ENCODE results near the gene MAGI2.
A peak's percentile ranks its signal among the peaks of the same experiment; 100 is the strongest.

Gene MAGI2

GRCh38 chr7:79257959-79258358 is 195.5 kb downstream of the MAGI2 start:
- no peaks in the 10 kb centered on the region for H3K4me1 ChIP-seq (ENCODE audit: control insufficient read depth, insufficient read depth, low read length)
- no peaks in the 10 kb centered on the region for H3K36me3 ChIP-seq (ENCODE audit: control insufficient read depth, insufficient read depth, low read length, severe bottlenecking)
- H3K4me3 ChIP-seq (ENCODE audit: low read length) = no peak overlapping the region
- H3K9me3 ChIP-seq (ENCODE audit: control insufficient read depth, low read length) = no peaks in the 10 kb centered on the region
- no peak for DNase-seq (ENCODE audit: low read depth)
- no peaks in the 10 kb centered on the region for H3K27me3 ChIP-seq (replicated peaks; ENCODE audit: control insufficient read depth, insufficient read depth, low read length)
- no peak overlapping the region for H3K9ac ChIP-seq (ENCODE audit: low read length)

GRCh38 chr7:79245623-79246249 is 207.7 kb downstream of the MAGI2 start:
- Histone ChIP-seq H3K9ac (ENCODE audit: low read length) (no peak overlapping the region), H3K4me1 (ENCODE audit: control insufficient read depth, insufficient read depth, low read length) (peaks cover 9% of the 10 kb centered on the region)
- DNase-seq (ENCODE audit: low read depth) = no peak

GRCh38 chr7:79244482-79244881 is 209.0 kb downstream of the MAGI2 start:
- no peaks in the 10 kb centered on the region for H3K27me3 ChIP-seq (replicated peaks; ENCODE audit: control insufficient read depth, insufficient read depth, low read length)
- no peak for DNase-seq (ENCODE audit: low read depth)
- H3K9me3 ChIP-seq (ENCODE audit: control insufficient read depth, low read length) = no peaks in the 10 kb centered on the region
- no peak overlapping the region for H3K4me3 ChIP-seq (ENCODE audit: low read length)
- H3K4me1 ChIP-seq (ENCODE audit: control insufficient read depth, insufficient read depth, low read length) = peaks cover 9% of the 10 kb centered on the region
- H3K9ac ChIP-seq (ENCODE audit: low read length) = no peak overlapping the region
- H3K36me3 ChIP-seq (ENCODE audit: control insufficient read depth, insufficient read depth, low read length, severe bottlenecking) = no peaks in the 10 kb centered on the region

More at GRCh38 chr7:79245623-79246249, 207.7 kb downstream of the MAGI2 start:
- Histone ChIP-seq H3K9me3 (ENCODE audit: control insufficient read depth, low read length) (no peaks in the 10 kb centered on the region), H3K4me3 (ENCODE audit: low read length) (no peak overlapping the region), H3K27me3 (replicated peaks; ENCODE audit: control insufficient read depth, insufficient read depth, low read length) (no peaks in the 10 kb centered on the region), H3K36me3 (ENCODE audit: control insufficient read depth, insufficient read depth, low read length, severe bottlenecking) (no peaks in the 10 kb centered on the region)

- no peaks in the 10 kb centered on the region for H3K27me3 ChIP-seq (replicated peaks; ENCODE audit: control insufficient read depth, insufficient read depth, low read length)
- peak overlapping the region; percentile 27 for H3K9ac ChIP-seq (ENCODE audit: low read length)
- DNase-seq (ENCODE audit: low read depth) = peak; percentile 61
- H3K9me3 ChIP-seq (ENCODE audit: control insufficient read depth, low read length) = no peaks in the 10 kb centered on the region
- no peaks in the 10 kb centered on the region for H3K36me3 ChIP-seq (ENCODE audit: control insufficient read depth, insufficient read depth, low read length, severe bottlenecking)
- peak overlapping the region; percentile 30 for H3K4me3 ChIP-seq (ENCODE audit: low read length)
- H3K4me1 ChIP-seq (ENCODE audit: control insufficient read depth, insufficient read depth, low read length) = peaks cover 10% of the 10 kb centered on the region
Observed at GRCh38 chr7:79241288-79242060, 212.0 kb downstream of the MAGI2 start.

DNA sequence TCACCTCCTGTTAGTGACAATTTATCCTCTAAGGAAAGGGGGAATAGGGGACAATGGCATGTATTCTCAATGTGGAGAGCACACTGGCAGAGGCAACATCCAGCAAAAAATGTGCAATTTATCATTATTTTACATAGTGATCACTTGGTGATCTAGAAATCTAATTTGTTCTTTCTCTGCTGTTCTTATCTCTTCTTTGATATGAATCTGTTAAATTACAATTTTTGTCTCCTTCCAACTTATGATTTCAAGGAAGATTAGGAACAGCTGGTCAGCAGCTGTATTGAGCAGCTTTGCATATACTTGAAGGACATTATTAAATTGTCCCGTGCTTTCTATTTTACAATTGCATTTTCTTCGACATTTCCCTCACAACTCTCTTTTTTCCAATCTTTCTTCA is 213.1 kb downstream of the MAGI2 start:
- Histone ChIP-seq H3K4me3 (ENCODE audit: low read length) (no peak overlapping the region), H3K9me3 (ENCODE audit: control insufficient read depth, low read length) (no peaks in the 10 kb centered on the region), H3K36me3 (ENCODE audit: control insufficient read depth, insufficient read depth, low read length, severe bottlenecking) (no peaks in the 10 kb centered on the region), H3K4me1 (ENCODE audit: control insufficient read depth, insufficient read depth, low read length) (peaks cover 17% of the 10 kb centered on the region), H3K9ac (ENCODE audit: low read length) (no peak overlapping the region), H3K27me3 (replicated peaks; ENCODE audit: control insufficient read depth, insufficient read depth, low read length) (no peaks in the 10 kb centered on the region)
- DNase-seq (ENCODE audit: low read depth) = no peak

GRCh38 chr7:79236352-79237028 is 217.0 kb downstream of the MAGI2 start:
- DNase-seq (ENCODE audit: low read depth) = no peak
- Histone ChIP-seq H3K9ac (ENCODE audit: low read length) (no peak overlapping the region), H3K27me3 (replicated peaks; ENCODE audit: control insufficient read depth, insufficient read depth, low read length) (no peaks in the 10 kb centered on the region), H3K4me3 (ENCODE audit: low read length) (peak overlapping the region; percentile 48), H3K9me3 (ENCODE audit: control insufficient read depth, low read length) (no peaks in the 10 kb centered on the region), H3K36me3 (ENCODE audit: control insufficient read depth, insufficient read depth, low read length, severe bottlenecking) (no peaks in the 10 kb centered on the region), H3K4me1 (ENCODE audit: control insufficient read depth, insufficient read depth, low read length) (peaks cover 13% of the 10 kb centered on the region)

DNA sequence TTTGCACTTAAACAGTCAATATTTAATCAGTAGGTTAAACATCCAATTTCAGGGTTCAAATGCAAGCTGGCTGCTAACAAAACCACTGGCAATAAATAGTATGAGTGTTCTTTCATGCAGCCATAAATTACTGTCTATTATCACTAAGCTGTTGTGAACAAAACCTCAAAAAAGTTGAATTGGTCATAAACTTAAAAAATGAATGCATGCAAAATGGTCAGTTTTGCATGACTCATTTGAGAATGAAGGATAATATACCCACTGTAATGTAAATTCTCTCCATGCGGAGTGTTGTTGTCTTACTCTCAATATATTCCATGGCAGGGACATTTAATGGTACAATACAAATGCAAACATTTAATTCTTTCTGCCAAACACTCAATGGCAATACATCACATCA is 226.4 kb downstream of the MAGI2 start:
- H3K4me3 ChIP-seq (ENCODE audit: low read length) = no peak overlapping the region
- no peak for DNase-seq (ENCODE audit: low read depth)
- H3K36me3 ChIP-seq (ENCODE audit: control insufficient read depth, insufficient read depth, low read length, severe bottlenecking) = no peaks in the 10 kb centered on the region
- H3K9ac ChIP-seq (ENCODE audit: low read length) = no peak overlapping the region
- no peaks in the 10 kb centered on the region for H3K9me3 ChIP-seq (ENCODE audit: control insufficient read depth, low read length)
- H3K27me3 ChIP-seq (replicated peaks; ENCODE audit: control insufficient read depth, insufficient read depth, low read length) = no peaks in the 10 kb centered on the region
- H3K4me1 ChIP-seq (ENCODE audit: control insufficient read depth, insufficient read depth, low read length) = no peaks in the 10 kb centered on the region

- Histone ChIP-seq H3K9ac (ENCODE audit: low read length) (no peak overlapping the region), H3K9me3 (ENCODE audit: control insufficient read depth, low read length) (no peaks in the 10 kb centered on the region), H3K4me1 (ENCODE audit: control insufficient read depth, insufficient read depth, low read length) (no peaks in the 10 kb centered on the region), H3K36me3 (ENCODE audit: control insufficient read depth, insufficient read depth, low read length, severe bottlenecking) (no peaks in the 10 kb centered on the region), H3K4me3 (ENCODE audit: low read length) (no peak overlapping the region), H3K27me3 (replicated peaks; ENCODE audit: control insufficient read depth, insufficient read depth, low read length) (no peaks in the 10 kb centered on the region)
- no peak for DNase-seq (ENCODE audit: low read depth)
Observed at GRCh38 chr7:79221211-79221610, 232.3 kb downstream of the MAGI2 start.

DNA sequence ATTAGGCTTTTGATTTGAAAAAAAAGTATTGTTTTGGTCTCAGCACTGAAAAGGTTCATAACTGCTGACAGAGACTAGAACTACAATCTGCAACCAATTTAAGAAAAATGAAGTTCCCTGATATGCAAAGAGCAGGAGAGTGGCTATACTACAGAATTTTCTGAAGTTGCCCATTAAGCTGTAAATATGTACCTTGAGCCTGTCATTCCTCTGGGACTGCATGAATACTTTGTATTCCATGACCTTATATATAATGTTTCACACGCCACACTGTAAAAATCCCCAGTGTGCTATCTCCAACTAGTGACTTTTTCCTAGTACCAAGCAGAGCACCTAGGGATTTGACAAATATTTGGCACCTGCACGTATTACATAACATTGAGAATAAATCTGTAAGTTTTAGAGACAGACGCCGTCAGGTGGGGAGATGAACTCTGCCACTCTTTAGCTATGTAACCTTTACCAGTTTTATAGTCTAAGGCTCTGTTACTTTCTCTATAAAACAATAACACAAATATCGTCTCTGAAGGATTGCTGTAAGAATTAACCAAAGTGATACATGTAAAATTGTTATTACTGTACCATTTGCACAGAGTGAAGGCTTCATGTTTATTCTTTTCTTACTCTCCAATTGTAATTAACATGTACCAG is 235.4 kb downstream of the MAGI2 start:
- Histone ChIP-seq H3K27me3 (replicated peaks; ENCODE audit: control insufficient read depth, insufficient read depth, low read length) (no peaks in the 10 kb centered on the region), H3K9ac (ENCODE audit: low read length) (no peak overlapping the region), H3K9me3 (ENCODE audit: control insufficient read depth, low read length) (no peaks in the 10 kb centered on the region), H3K4me3 (ENCODE audit: low read length) (no peak overlapping the region), H3K4me1 (ENCODE audit: control insufficient read depth, insufficient read depth, low read length) (no peaks in the 10 kb centered on the region), H3K36me3 (ENCODE audit: control insufficient read depth, insufficient read depth, low read length, severe bottlenecking) (no peaks in the 10 kb centered on the region)
- peak; percentile 5 for DNase-seq (ENCODE audit: low read depth)

- no peaks in the 10 kb centered on the region for H3K27me3 ChIP-seq (replicated peaks; ENCODE audit: control insufficient read depth, insufficient read depth, low read length)
- no peak overlapping the region for H3K4me3 ChIP-seq (ENCODE audit: low read length)
- H3K4me1 ChIP-seq (ENCODE audit: control insufficient read depth, insufficient read depth, low read length) = no peaks in the 10 kb centered on the region
- DNase-seq (ENCODE audit: low read depth) = no peak
- no peak overlapping the region for H3K9ac ChIP-seq (ENCODE audit: low read length)
- no peaks in the 10 kb centered on the region for H3K9me3 ChIP-seq (ENCODE audit: control insufficient read depth, low read length)
- no peaks in the 10 kb centered on the region for H3K36me3 ChIP-seq (ENCODE audit: control insufficient read depth, insufficient read depth, low read length, severe bottlenecking)
Observed at GRCh38 chr7:79217468-79217867, 236.0 kb downstream of the MAGI2 start.

DNA sequence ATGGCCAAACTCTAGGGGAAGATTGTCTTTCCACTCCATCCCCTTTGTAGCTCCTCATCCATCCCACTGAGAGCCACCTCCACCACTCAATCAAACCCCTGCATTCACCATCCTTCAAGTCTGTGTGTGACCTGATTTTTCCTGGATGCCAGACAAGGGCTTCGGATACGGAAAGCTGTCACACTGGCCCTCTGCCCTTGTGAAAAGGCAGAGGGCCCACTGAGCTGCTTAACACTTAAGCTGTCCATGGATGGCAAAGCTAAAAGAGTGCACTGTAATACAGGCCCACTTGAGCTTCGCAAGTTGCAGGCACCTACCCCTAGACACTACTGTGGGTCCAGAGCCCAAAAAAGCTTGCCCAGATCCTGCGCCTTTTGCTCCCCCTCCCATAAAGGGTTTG is 237.2 kb downstream of the MAGI2 start:
- no peaks in the 10 kb centered on the region for H3K36me3 ChIP-seq (ENCODE audit: control insufficient read depth, insufficient read depth, low read length, severe bottlenecking)
- no peak overlapping the region for H3K4me3 ChIP-seq (ENCODE audit: low read length)
- DNase-seq (ENCODE audit: low read depth) = no peak
- no peak overlapping the region for H3K9ac ChIP-seq (ENCODE audit: low read length)
- no peaks in the 10 kb centered on the region for H3K4me1 ChIP-seq (ENCODE audit: control insufficient read depth, insufficient read depth, low read length)
- H3K9me3 ChIP-seq (ENCODE audit: control insufficient read depth, low read length) = no peaks in the 10 kb centered on the region
- no peaks in the 10 kb centered on the region for H3K27me3 ChIP-seq (replicated peaks; ENCODE audit: control insufficient read depth, insufficient read depth, low read length)

All from adipocyte (in vitro differentiated cells).